HL-60 (cell line): ENCODE measurements around the gene JMJD1C.

Experiments used
- CTCF ChIP-seq: IDR thresholded peaks from one replicate; pipeline ENCODE4 v1.5.1; 2011; ENCODE audit warnings: low read length, control low read depth, inconsistent platforms; ENCODE audit not compliant: insufficient read depth
- SPI1 ChIP-seq: IDR thresholded peaks from 2 replicates; pipeline ENCODE4 v1.6.1; 2012; ENCODE audit warnings: low read depth, mild to moderate bottlenecking, borderline replicate concordance

GRCh38 chr10:63414481-63415260 lies 51.1 kb downstream of the JMJD1C start:
- no peak for TF ChIP-seq CTCF
- no peak for TF ChIP-seq SPI1
